Peyer's patch (tissue), 4 donors: Measurements from ENCODE around the gene CTDSP1. TPM values are rescaled to one million over a fixed set of nuclear protein-coding genes. Genes with fewer than 3 reads are reported as not detected.
A peak's percentile ranks its signal among the peaks of the same experiment; 100 is the strongest.

Experiments used
- DNase-seq, 3 donors: peaks; one replicate each; pipeline ENCODE4 v3.0.0-alpha.2; 2017 to 2019
- H3K27ac ChIP-seq, 4 donors: fragments of 200-600 bp; sonication (generic); one replicate each; pipeline ENCODE4 v1.5.1; 2016 to 2019
- H3K27me3 ChIP-seq, 2 donors: fragments of 200-600 bp; sonication (generic); one replicate each; pipeline ENCODE4 v1.5.1; 2019
- H3K36me3 ChIP-seq, 3 donors: fragments of 200-600 bp; sonication (generic); one replicate each; pipeline ENCODE4 v1.5.1; 2016 to 2019
- H3K4me1 ChIP-seq, 4 donors: fragments of 200-600 bp; sonication (generic); one replicate each; pipeline ENCODE4 v1.5.1; 2016 to 2019
- H3K4me3 ChIP-seq, 4 donors: fragments of 200-600 bp; sonication (generic); 1 replicate in 3 of 4; 2 replicates in 1 of 4; pipeline ENCODE4 v1.5.1; 2016 to 2019; ENCODE audit warnings: mild to moderate bottlenecking in 1 of 4
- H3K9me3 ChIP-seq, 4 donors: fragments of 200-600 bp; sonication (generic); one replicate each; pipeline ENCODE4 v1.5.1; 2016 to 2019; ENCODE audit warnings: mild to moderate bottlenecking in 1 of 4
- CTCF ChIP-seq, 6 experiments: fragments of 450-650 bp in 4 of 6; fragments of 200-600 bp in 2 of 6; sonication (generic) in 1 of 6; IDR thresholded peaks; one replicate each; pipeline ENCODE4 v1.5.1; 2017 to 2019; ENCODE audit warnings: antibody characterized with exemption in 6 of 6, mild to moderate bottlenecking in 3 of 6, moderate library complexity in 1 of 6
- POLR2A ChIP-seq, 2 donors: fragments of 450-650 bp; IDR thresholded peaks; one replicate each; pipeline ENCODE4 v1.5.1; 2017; ENCODE audit warnings: antibody characterized with exemption in 2 of 2, mild to moderate bottlenecking in 2 of 2, moderate library complexity in 2 of 2
- total RNA-seq, 4 donors: library from RNA; depleted of rRNA; stranded (reverse); fragments of >200 nt; gene quantifications; one replicate each; pipeline ENCODE4 v1.1.0, GENCODE V29; 2016

Gene CTDSP1
- total RNA-seq, 4 donors from 2014 or later, result 105 to 207 (median 184) TPM

- TF ChIP-seq CTCF (IDR thresholded peaks at IDR 0.05) (no peak), POLR2A (IDR thresholded peaks at IDR 0.05) (no peak)
- H3K27me3 ChIP-seq, result no peaks in the 10 kb centered on the region
- peaks cover 0 to 65% (median 0%) of the 10 kb centered on the region in 3 donors for H3K36me3 ChIP-seq
- H3K9me3 ChIP-seq, result no peaks in the 10 kb centered on the region
- DNase-seq, result no peak
- no peaks in the 10 kb centered on the region for H3K4me1 ChIP-seq
- no peak overlapping the region for H3K4me3 ChIP-seq
- no peak overlapping the region for H3K27ac ChIP-seq
Observed at GRCh38 chr2:218425531-218425930, 25.9 kb downstream of the CTDSP1 start.

GRCh38 chr2:218427741-218428140 lies 28.1 kb downstream of the CTDSP1 start:
- DNase-seq, result peak in 1 of 3 donors; percentile 41
- no peaks in the 10 kb centered on the region for H3K27me3 ChIP-seq
- H3K36me3 ChIP-seq, result peaks cover 0 to 69% (median 0%) of the 10 kb centered on the region in 3 donors
- no peak overlapping the region for H3K27ac ChIP-seq
- no peak for TF ChIP-seq POLR2A (IDR thresholded peaks at IDR 0.05)
- TF ChIP-seq CTCF (IDR thresholded peaks at IDR 0.05), result no peak
- H3K4me1 ChIP-seq, result no peaks in the 10 kb centered on the region
- H3K9me3 ChIP-seq, result no peaks in the 10 kb centered on the region
- no peak overlapping the region for H3K4me3 ChIP-seq

- peaks cover 0 to 66% (median 0%) of the 10 kb centered on the region in 3 donors for H3K36me3 ChIP-seq
- TF ChIP-seq POLR2A (IDR thresholded peaks at IDR 0.05) (no peak), CTCF (IDR thresholded peaks at IDR 0.05) (no peak)
- no peaks in the 10 kb centered on the region for H3K9me3 ChIP-seq
- no peak overlapping the region for H3K27ac ChIP-seq
- H3K4me1 ChIP-seq, result no peaks in the 10 kb centered on the region
- peak in 1 of 3 donors; percentile 45 for DNase-seq
- no peaks in the 10 kb centered on the region for H3K27me3 ChIP-seq
- no peak overlapping the region for H3K4me3 ChIP-seq
Observed at GRCh38 chr2:218428846-218429558, 29.3 kb downstream of the CTDSP1 start.

GRCh38 chr2:218429911-218430692 lies 30.4 kb downstream of the CTDSP1 start:
- Histone ChIP-seq H3K27me3 (no peaks in the 10 kb centered on the region), H3K4me1 (no peaks in the 10 kb centered on the region), H3K4me3 (no peak overlapping the region), H3K9me3 (no peaks in the 10 kb centered on the region), H3K27ac (no peak overlapping the region), H3K36me3 (peaks cover 0 to 67% (median 0%) of the 10 kb centered on the region in 3 donors)
- DNase-seq, result peak in 1 of 3 donors; percentile 39
- TF ChIP-seq CTCF (IDR thresholded peaks at IDR 0.05) (no peak), POLR2A (IDR thresholded peaks at IDR 0.05) (no peak)

- TF ChIP-seq POLR2A (IDR thresholded peaks at IDR 0.05) (no peak), CTCF (IDR thresholded peaks at IDR 0.05) (no peak)
- no peaks in the 10 kb centered on the region for H3K27me3 ChIP-seq
- no peak overlapping the region for H3K27ac ChIP-seq
- H3K36me3 ChIP-seq, result peaks cover 0 to 67% (median 0%) of the 10 kb centered on the region in 3 donors
- DNase-seq, result no peak
- H3K4me3 ChIP-seq, result no peak overlapping the region
- H3K9me3 ChIP-seq, result no peaks in the 10 kb centered on the region
- no peaks in the 10 kb centered on the region for H3K4me1 ChIP-seq
Observed at GRCh38 chr2:218430721-218431120, 31.1 kb downstream of the CTDSP1 start.
